Fibroblast of pulmonary artery (primary cell): ENCODE measurements around the gene STAM2.
"Not testable (repeated sequence)": the region's sequence is repeated elsewhere in the genome, so short reads cannot be mapped to it uniquely, and the experiment has no call there.

Source experiments
- DNase-seq: peaks from one replicate; pipeline ENCODE4 v3.0.0-alpha.2; 2010; ENCODE audit warnings: low read depth
- H3K4me3 ChIP-seq: replicated peaks from 2 replicates; pipeline ENCODE4 v1.5.1; 2011; ENCODE audit warnings: low read depth, mild to moderate bottlenecking, control low read depth, low read length, moderate library complexity
- TF ChIP-seq, protein P1 (sequence below): IDR thresholded peaks from 2 replicates; pipeline ENCODE4 v1.5.1; 2011; ENCODE audit warnings: mild to moderate bottlenecking, control low read depth, low read length, inconsistent platforms; ENCODE audit errors: missing control alignments

Gene STAM2

DNA sequence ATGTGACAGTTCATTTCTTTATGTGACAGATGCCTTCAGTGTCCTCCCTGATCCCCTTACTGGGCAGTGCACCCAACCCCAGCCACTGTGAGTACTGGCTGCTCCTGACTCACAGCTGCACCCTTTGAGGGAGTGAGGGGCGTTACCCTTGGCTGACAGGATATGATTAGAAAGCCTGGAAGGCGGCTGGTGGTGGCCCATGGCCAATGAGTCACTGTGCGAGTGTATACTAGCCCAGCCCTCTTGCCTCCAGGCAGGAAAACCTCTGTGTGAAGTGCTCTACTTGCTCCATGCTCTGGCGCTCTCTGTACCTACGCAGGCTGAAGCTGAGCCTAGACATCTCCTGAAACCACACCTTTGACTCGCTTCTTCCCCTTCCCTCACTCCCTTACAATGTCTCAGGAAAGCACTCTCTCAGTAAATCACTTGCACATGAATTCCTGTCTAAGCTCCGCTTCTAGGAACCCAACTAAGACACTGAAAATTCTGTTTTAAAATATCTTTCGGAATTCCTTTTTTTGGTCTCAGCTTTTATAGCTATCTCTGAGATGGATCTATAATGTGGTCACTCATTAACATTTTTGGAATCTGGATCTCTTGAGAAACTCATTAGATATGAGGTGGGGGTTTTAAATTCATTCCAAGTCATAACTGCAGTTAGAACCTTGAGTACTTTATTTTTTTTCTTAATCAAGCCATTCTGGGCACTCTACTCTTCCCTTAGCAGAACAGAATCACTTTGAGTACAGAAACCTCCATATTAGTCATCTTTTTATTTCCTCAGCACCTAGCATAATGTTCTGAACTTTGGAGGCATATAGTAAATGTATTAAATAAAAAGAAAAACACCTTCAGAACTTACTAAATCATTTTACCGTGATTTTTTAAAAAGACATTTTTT is 25.3 kb upstream of the STAM2 start:
- DNase-seq, result peak; percentile 93
- TF ChIP-seq, protein P1, sequence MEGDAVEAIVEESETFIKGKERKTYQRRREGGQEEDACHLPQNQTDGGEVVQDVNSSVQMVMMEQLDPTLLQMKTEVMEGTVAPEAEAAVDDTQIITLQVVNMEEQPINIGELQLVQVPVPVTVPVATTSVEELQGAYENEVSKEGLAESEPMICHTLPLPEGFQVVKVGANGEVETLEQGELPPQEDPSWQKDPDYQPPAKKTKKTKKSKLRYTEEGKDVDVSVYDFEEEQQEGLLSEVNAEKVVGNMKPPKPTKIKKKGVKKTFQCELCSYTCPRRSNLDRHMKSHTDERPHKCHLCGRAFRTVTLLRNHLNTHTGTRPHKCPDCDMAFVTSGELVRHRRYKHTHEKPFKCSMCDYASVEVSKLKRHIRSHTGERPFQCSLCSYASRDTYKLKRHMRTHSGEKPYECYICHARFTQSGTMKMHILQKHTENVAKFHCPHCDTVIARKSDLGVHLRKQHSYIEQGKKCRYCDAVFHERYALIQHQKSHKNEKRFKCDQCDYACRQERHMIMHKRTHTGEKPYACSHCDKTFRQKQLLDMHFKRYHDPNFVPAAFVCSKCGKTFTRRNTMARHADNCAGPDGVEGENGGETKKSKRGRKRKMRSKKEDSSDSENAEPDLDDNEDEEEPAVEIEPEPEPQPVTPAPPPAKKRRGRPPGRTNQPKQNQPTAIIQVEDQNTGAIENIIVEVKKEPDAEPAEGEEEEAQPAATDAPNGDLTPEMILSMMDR, result no peak
- H3K4me3 ChIP-seq, result peak overlapping the region; percentile 1

DNA sequence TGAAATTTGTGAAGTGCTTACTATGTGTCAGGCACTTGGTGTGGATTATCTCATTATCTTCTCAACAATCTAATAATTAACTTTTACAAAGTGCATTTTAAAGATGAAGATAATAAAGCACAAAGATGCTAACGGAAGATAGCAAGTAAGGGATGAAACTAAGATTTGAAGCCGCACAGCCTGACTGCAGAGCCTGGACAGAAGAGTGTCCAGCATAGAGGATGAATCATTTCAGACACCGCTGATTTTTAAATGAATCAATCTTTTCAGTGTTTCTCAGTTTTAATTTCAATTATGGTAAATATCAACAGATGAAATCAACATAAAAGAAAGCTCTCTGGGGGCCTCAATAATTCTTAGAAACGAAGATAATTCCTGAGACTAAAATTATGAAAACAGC is 24.5 kb upstream of the STAM2 start:
- no peak for DNase-seq
- TF ChIP-seq, protein P1, result no peak
- H3K4me3 ChIP-seq, result no peak overlapping the region

DNA sequence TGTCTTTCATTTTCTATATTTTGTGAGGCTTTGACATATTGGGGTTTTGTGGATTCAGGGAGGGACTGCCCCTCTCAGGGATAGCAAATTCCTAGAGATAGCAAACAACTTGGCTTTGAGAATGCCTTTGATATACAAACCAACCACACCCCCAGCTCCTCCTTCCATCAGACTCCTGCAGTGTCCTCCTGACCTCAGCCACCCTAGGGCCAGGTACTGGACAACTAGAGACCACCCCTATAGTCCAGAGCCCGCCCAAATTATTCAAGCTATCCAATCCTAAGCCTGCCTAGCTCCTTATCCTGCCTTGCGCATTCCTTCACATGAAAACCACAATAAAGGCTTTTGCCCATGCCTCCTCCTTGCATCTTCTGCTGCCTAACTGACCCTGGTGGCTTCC is 22.9 kb upstream of the STAM2 start:
- TF ChIP-seq, protein P1, result no peak
- no peak for DNase-seq

DNA sequence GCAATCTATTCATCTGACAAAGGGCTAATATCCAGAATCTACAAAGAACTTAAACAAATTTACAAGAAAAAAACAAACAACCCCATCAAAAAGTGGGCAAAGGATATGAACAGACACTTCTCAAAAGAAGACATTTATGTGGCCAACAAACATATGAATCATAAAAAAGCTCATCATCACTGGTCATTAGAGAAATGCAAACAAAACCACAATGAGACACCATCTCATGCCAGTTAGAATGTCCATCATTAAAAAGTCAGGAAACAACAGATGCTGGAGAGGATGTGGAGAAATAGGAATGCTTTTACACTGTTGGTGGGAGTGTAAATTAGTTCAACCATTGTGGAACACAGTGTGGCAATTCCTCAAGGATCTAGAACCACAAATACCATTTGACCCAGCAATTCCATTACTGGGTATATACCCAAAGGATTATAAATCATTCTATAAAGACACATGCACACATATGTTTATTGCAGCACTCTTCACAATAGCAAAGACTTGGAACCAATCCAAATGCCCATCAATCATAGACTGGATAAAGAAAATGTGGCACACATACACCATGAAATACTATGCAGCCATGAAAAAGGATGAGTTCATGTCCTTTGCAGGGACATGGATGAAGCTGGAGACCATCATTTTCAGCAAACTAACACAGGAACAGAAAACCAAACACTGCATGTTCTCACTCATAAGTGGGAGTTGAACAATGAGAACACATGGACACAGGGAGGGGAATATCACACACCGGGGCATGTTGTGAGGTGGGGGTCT is 22.1 kb upstream of the STAM2 start:
- DNase-seq, H3K4me3 ChIP-seq: not testable (repeated sequence)

More for the DNA sequence above, 22.9 kb upstream of the STAM2 start:
- H3K4me3 ChIP-seq, result no peak overlapping the region

DNA sequence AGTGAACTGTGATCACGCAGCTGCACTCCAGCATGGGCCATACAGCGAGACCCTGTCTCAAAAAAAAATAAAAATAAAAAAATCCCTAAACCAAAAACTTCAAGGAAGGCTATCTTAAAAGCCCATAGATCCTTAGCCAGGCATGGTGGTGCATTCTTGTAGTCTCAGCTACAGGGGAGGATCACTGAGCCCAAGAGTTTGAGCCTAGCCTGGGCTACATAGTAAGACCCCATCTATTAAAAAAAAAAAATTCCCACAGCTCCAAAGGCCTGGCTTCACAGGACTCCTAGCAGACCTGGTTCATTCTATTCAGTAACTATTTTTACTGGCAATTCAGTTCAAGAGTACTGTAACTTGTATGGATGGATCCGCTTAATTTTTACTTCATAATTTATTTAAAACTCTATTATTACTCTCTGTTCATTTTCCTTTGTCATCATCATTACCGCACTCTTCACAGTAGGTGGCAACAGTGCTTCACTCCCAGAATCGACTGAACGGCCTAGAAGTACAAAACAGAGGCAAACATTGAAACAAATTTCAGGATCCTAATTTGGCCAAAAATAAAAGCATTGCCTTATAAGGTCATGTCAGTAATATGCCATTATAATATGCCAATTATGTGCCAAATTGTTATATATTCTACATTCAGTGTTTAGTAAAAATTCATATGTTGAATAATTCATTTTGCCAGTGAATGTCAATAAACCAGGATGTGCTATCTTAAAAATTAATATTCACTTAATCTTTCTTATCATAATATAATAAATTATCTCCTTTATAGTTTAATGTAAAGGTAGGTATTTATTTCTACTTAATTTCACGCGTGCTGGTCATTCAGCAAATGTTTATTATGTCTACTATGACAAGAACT is 14.3 kb upstream of the STAM2 start:
- peak; percentile 88 for DNase-seq
- TF ChIP-seq, protein P1, result peak; percentile 88
- no peak overlapping the region for H3K4me3 ChIP-seq

DNA sequence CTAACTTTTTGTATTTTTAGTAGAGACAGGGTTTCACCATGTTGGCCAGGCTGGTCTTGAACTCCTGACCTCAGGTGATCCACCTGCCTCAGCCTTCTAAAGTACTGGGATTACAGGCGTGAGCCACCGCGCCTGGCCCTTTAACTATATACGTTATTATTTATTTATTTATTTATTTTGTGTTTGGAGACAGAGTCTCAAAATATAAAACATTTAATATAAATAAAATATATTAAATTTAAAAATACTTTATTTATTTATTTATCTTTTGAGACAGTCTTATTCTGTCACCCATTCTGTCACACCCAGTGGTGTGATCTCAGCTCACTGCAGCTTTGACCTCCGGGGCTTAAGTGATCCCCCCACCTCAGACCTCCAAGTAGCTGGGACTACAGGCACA is 11.2 kb upstream of the STAM2 start:
- DNase-seq, H3K4me3 ChIP-seq: not testable (repeated sequence)

DNA sequence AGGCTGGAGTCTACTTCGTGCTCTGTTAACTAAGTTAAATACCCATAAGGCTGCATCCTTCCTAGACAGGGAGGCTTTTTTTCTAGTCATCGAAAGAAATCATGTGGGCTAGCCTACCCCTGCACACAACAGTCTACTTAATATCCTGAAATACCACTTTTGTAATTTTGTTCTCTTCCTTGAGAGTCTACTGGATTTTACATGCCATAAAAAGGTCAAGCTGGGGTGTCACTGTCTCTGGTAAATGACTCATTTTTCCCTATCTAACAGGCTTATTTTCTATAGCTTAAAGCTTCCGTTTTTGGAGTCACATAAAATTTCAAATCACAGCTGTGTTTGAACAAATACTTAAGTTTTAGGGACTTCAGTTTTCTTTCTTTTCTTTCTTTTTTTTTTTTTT is 10.7 kb upstream of the STAM2 start:
- no peak for DNase-seq
- TF ChIP-seq, protein P1, result no peak
- H3K4me3 ChIP-seq, result no peak overlapping the region
